GM12878 (cell line): ENCODE data around the gene PLAC1. TPM values are rescaled to one million over a fixed set of nuclear protein-coding genes. Genes with fewer than 3 reads are reported as not detected.

Source experiments
- ATAC-seq: fragments of 200-7000 bp; cut with Tn5 transposase; 3 replicates; pipeline ENCODE4 v1.9.1; 2020; ENCODE audit warnings: mild to moderate bottlenecking, moderate library complexity
- BruUV-seq: library from RNA; stranded (reverse); fragments of 400-500 nt; replicated peaks from 2 replicates; lab custom pipeline; 2021; lab: Mats Ljungman, UMichigan
- CTCF ChIA-PET: fragments of 300-600 bp; sonication (Branson Sonifier 250); formaldehyde crosslinking; extraction: SDS; loops from one replicate; lab custom pipeline; 2021; ENCODE audit warnings: inconsistent platforms; lab: Yijun Ruan, JAX
- POLR2A ChIA-PET: fragments of 350-600 bp; formaldehyde crosslinking; extraction: SDS; loops from one replicate; lab custom pipeline; 2021; ENCODE audit warnings: inconsistent platforms; lab: Charles Lee
- RAD21 ChIA-PET: fragments of 300-600 bp; sonication (Branson Sonifier 250); formaldehyde crosslinking; loops from one replicate; lab custom pipeline; 2023; ENCODE audit warnings: antibody characterized with exemption; ENCODE audit not compliant: unreplicated experiment; lab: Charles Lee
- SMC1A ChIA-PET: fragments of 300-600 bp; sonication (Branson Sonifier 250); formaldehyde crosslinking; loops from one replicate; lab custom pipeline; 2023; ENCODE audit not compliant: unreplicated experiment, uncharacterized antibody; lab: Charles Lee
- DNase-seq: peaks from one replicate; pipeline ENCODE4 v3.0.0-alpha.2; 2011; ENCODE audit warnings: low read depth, low spot score
- FAIRE-seq: peaks from 3 replicates; lab custom pipeline; 2011; peaks lifted over from hg19 to GRCh38; lab: Jason Lieb, UNC
- H2AFZ ChIP-seq: 2 replicates; pipeline ENCODE4 v1.6.0; 2011; ENCODE audit warnings: low read depth, low read length, control low read depth; ENCODE audit not compliant: control insufficient read depth
- H3K27ac ChIP-seq: 2 replicates; pipeline ENCODE4 v1.5.1; 2011; ENCODE audit warnings: control low read depth; ENCODE audit not compliant: control insufficient read depth, insufficient read depth
- H3K27me3 ChIP-seq, 2 experiments: replicated peaks in 1 of 2; 2 replicates each; pipeline versions ENCODE4 v1.6.0 to v1.6.1; 2011; ENCODE audit warnings: low read length in 1 of 2; ENCODE audit not compliant: control insufficient read depth in 2 of 2, insufficient read depth in 2 of 2
- H3K36me3 ChIP-seq, 2 experiments: 2 replicates each; pipeline ENCODE4 v1.5.1; 2011; ENCODE audit warnings: low read length in 1 of 2; ENCODE audit not compliant: control insufficient read depth in 2 of 2, insufficient read depth in 2 of 2
- H3K4me1 ChIP-seq: 2 replicates; pipeline ENCODE4 v1.6.1; 2011; ENCODE audit warnings: mild to moderate bottlenecking, low read length, moderate library complexity, mixed read lengths; ENCODE audit not compliant: control insufficient read depth, insufficient read depth
- H3K4me2 ChIP-seq: 2 replicates; pipeline ENCODE4 v1.6.0; 2011; ENCODE audit warnings: control low read depth; ENCODE audit not compliant: control insufficient read depth, insufficient read depth
- H3K4me3 ChIP-seq: fragments of 200-600 bp; sonication (generic); 2 replicates; pipeline ENCODE4 v1.5.1; 2016
- H3K79me2 ChIP-seq: 2 replicates; pipeline ENCODE4 v1.6.0; 2011; ENCODE audit warnings: low read length; ENCODE audit not compliant: control insufficient read depth, insufficient read depth
- H3K9ac ChIP-seq: 2 replicates; pipeline ENCODE4 v1.8.0; 2011; ENCODE audit warnings: low read length, control low read depth, mixed read lengths; ENCODE audit not compliant: control insufficient read depth, insufficient read depth
- H3K9me3 ChIP-seq: replicated peaks from 3 replicates; pipeline ENCODE4 v1.5.1; 2011; ENCODE audit warnings: mild to moderate bottlenecking, low read length; ENCODE audit not compliant: control insufficient read depth, insufficient read depth
- H4K20me1 ChIP-seq: 2 replicates; pipeline ENCODE4 v1.6.0; 2011; ENCODE audit not compliant: control insufficient read depth, insufficient read depth
- ATF2 ChIP-seq: IDR thresholded peaks from 2 replicates; pipeline ENCODE4 v1.6.1; 2012; ENCODE audit warnings: low read length, inconsistent platforms
- CHD4 ChIP-seq: fragments of 200-600 bp; sonication (generic); IDR thresholded peaks from 2 replicates; pipeline ENCODE4 v1.6.1; 2016; ENCODE audit warnings: mild to moderate bottlenecking
- MXI1 ChIP-seq: fragments of 150-350 bp; IDR thresholded peaks from 2 replicates; pipeline ENCODE4 v1.6.1; 2011; ENCODE audit warnings: low read depth, mild to moderate bottlenecking, inconsistent platforms, low read length, improper control_type of control experiment
- PBX3 ChIP-seq: IDR thresholded peaks from 2 replicates; pipeline ENCODE4 v1.6.1; 2011; ENCODE audit warnings: mild to moderate bottlenecking, low read depth, low read length, moderate library complexity; ENCODE audit not compliant: insufficient replicate concordance
- RBBP5 ChIP-seq: fragments of 200-600 bp; sonication (generic); conservative IDR thresholded peaks from 2 replicates; pipeline ENCODE4 v1.6.1; 2016
- TAF1 ChIP-seq: IDR thresholded peaks from 2 replicates; pipeline ENCODE4 v1.6.1; 2011; ENCODE audit warnings: mild to moderate bottlenecking, low read depth, low read length, borderline replicate concordance
- ZNF687 ChIP-seq: fragments of 450-650 bp; IDR thresholded peaks from 2 replicates; pipeline ENCODE4 v1.6.1; 2017; ENCODE audit warnings: mild to moderate bottlenecking, moderate library complexity
- WGBS: methylation state at CpG from one replicate; pipeline ENCODE4 v1.1.6; 2016; ENCODE audit warnings: low lambda C conversion rate; ENCODE audit not compliant: insufficient replicate concordance, insufficient coverage; ENCODE audit errors: missing lambda C conversion rate; 5-methylcytosine and 5-hydroxymethylcytosine counted together
- in situ Hi-C: fragments of 300-500 bp; cut with MboI; formaldehyde crosslinking; loops from 9 replicates; pipeline ENCODE4 v1.14.3; 2018; ENCODE audit warnings: mixed read lengths
- intact Hi-C: fragments of 100-400 bp; cut with micrococcal nuclease; formaldehyde crosslinking; loops from one replicate; pipeline ENCODE4 v1.14.2; 2022; ENCODE audit not compliant: unreplicated experiment
- polyA plus RNA-seq, 11 experiments: library from polyadenylated mRNA; depleted of rRNA in 4 of 11; unstranded in 6 of 11; stranded (reverse) in 5 of 11; fragments of >200 nt; fragmentation: Nextera tagmentation in 4 of 11; fragmentation: Illumina TruSeq in 1 of 11; extraction: Ambion mirVana in 4 of 11; extraction: Trizol in 1 of 11; gene quantifications; 1 replicate in 1 of 11; 2 replicates in 10 of 11; pipeline versions ENCODE4 v1.2.1 to v1.2.3, GENCODE V29; 2011 to 2016; ENCODE audit warnings: inconsistent platforms in 2 of 11, missing spikeins in 2 of 11, low read depth in 1 of 11
- total RNA-seq, 4 experiments: library from RNA; depleted of rRNA in 3 of 4; stranded (reverse); fragments of >200 nt in 3 of 4; fragmentation: Illumina TruSeq in 1 of 4; extraction: Trizol in 1 of 4; gene quantifications; 2 replicates each; pipeline versions ENCODE4 v1.2.1 to v1.2.3, GENCODE V29; 2013 to 2021

PLAC1 gene
- total and polyA plus RNA-seq, 10 of the 15 experiments (the other 5 are each of a cell fraction or from before 2014, with no cell fraction given), result 0.05 to 0.42 (median 0.17) TPM; not detected in 5

- Histone ChIP-seq H2AFZ (no peak overlapping the region), H3K4me2 (no peak overlapping the region), H3K27ac (no peak overlapping the region), H3K9ac (no peak overlapping the region), H3K79me2 (no peaks in the 10 kb centered on the region), H3K4me1 (no peaks in the 10 kb centered on the region), H3K4me3 (no peak overlapping the region), H4K20me1 (no peaks in the 10 kb centered on the region)
- no peak for DNase-seq
- 47% methylated on average over 3 of the region's 3 CpGs for WGBS
- FAIRE-seq, result no peak
- in situ Hi-C loops, result no loop called here
- ChIA-PET CTCF (no interaction called here), RAD21 (no interaction called here), POLR2A (no interaction called here)
- ATAC-seq, result no peak
- no peak for TF ChIP-seq ATF2
- no peak for TF ChIP-seq CHD4
- no peak for TF ChIP-seq RBBP5
- no peak for TF ChIP-seq PBX3
- no peak for TF ChIP-seq MXI1
- no peak for TF ChIP-seq TAF1
- no peak for TF ChIP-seq ZNF687
- TF ChIP-seq, all 136 proteins: peak for 0
- no peaks in the 10 kb centered on the region for H3K27me3 ChIP-seq
- intact Hi-C loops, result no loop called here
- no peaks in the 10 kb centered on the region for H3K9me3 ChIP-seq
- SMC1A ChIA-PET, result no interaction called here
- BruUV-seq, result no TSS peak
- H3K36me3 ChIP-seq, result no peaks in the 10 kb centered on the region
Observed at GRCh38 chrX:134683351-134684005, 25.2 kb upstream of the PLAC1 start.
